Chondrocyte (in vitro differentiated cells): ENCODE measurements around the gene RPH3AL. TPM values are rescaled to one million over a fixed set of nuclear protein-coding genes. Genes with fewer than 3 reads are reported as not detected.
"Not testable (repeated sequence)": the region's sequence is repeated elsewhere in the genome, so short reads cannot be mapped to it uniquely, and the experiment has no call there.

Experiments used
- DNase-seq: peaks from one replicate; pipeline ENCODE4 v3.0.0; 2021; ENCODE audit warnings: mixed read lengths, low spot score
- H3K27ac Mint-ChIP-seq: one replicate; pipeline ENCODE4 v1.8.0; 2021; ENCODE audit warnings: mild to moderate bottlenecking, moderate library complexity, mixed read lengths; ENCODE audit not compliant: unreplicated experiment
- H3K27me3 Mint-ChIP-seq: 2 replicates; pipeline ENCODE4 v1.8.0; 2021; ENCODE audit warnings: low read depth, mixed read lengths
- H3K36me3 Mint-ChIP-seq: 2 replicates; pipeline ENCODE4 v1.8.0; 2021; ENCODE audit warnings: low read depth, mixed read lengths
- H3K4me1 Mint-ChIP-seq: 2 replicates; pipeline ENCODE4 v1.8.0; 2021; ENCODE audit warnings: low read depth, mild to moderate bottlenecking, mixed read lengths
- H3K4me3 Mint-ChIP-seq: one replicate; pipeline ENCODE4 v1.8.0; 2021; ENCODE audit warnings: mild to moderate bottlenecking, moderate library complexity, mixed read lengths; ENCODE audit not compliant: unreplicated experiment
- H3K9me3 Mint-ChIP-seq: 2 replicates; pipeline ENCODE4 v1.8.0; 2021; ENCODE audit warnings: low read depth, mixed read lengths
- CTCF ChIP-seq: fragments of 200-600 bp; sonication (generic); IDR thresholded peaks from 2 replicates; pipeline ENCODE4 v1.5.0; 2021; ENCODE audit warnings: antibody characterized with exemption, mild to moderate bottlenecking, moderate library complexity
- total RNA-seq: library from RNA; stranded (reverse); gene quantifications from 3 replicates; pipeline ENCODE4 v1.2.1, GENCODE V29; 2021

Gene RPH3AL
- total RNA-seq, 1 donor from 2014 or later: 4.1 TPM

- no peak overlapping the region for H3K27ac Mint-ChIP-seq
- peaks cover 5% of the 10 kb centered on the region for H3K9me3 Mint-ChIP-seq
- peak; percentile 83 for DNase-seq
- no peaks in the 10 kb centered on the region for H3K4me1 Mint-ChIP-seq
- no peaks in the 10 kb centered on the region for H3K27me3 Mint-ChIP-seq
- peaks cover 4% of the 10 kb centered on the region for H3K36me3 Mint-ChIP-seq
- no peak for TF ChIP-seq CTCF
- no peak overlapping the region for H3K4me3 Mint-ChIP-seq
Measured at GRCh38 chr17:273981-274832, 78.4 kb downstream of the RPH3AL start.

- H3K9me3 Mint-ChIP-seq, H3K27ac Mint-ChIP-seq: not testable (repeated sequence)
Measured at GRCh38 chr17:272856-273255, 79.8 kb downstream of the RPH3AL start.

GRCh38 chr17:271928-272623, 80.5 kb downstream of the RPH3AL start:
- not testable (repeated sequence) for H3K27ac Mint-ChIP-seq, H3K4me1 Mint-ChIP-seq, DNase-seq, H3K36me3 Mint-ChIP-seq, H3K9me3 Mint-ChIP-seq, H3K4me3 Mint-ChIP-seq, H3K27me3 Mint-ChIP-seq

More at GRCh38 chr17:272856-273255, 79.8 kb downstream of the RPH3AL start:
- DNase-seq: peak; percentile 99
- H3K4me3 Mint-ChIP-seq, H3K36me3 Mint-ChIP-seq, H3K4me1 Mint-ChIP-seq, H3K27me3 Mint-ChIP-seq: not testable (repeated sequence)

- no peak for TF ChIP-seq CTCF
- Mint-ChIP-seq H3K27me3 (peaks cover 9% of the 10 kb centered on the region), H3K4me3 (no peak overlapping the region), H3K9me3 (peaks cover 5% of the 10 kb centered on the region), H3K4me1 (peaks cover 4% of the 10 kb centered on the region), H3K36me3 (peaks cover 4% of the 10 kb centered on the region), H3K27ac (no peak overlapping the region)
- DNase-seq: peak; percentile 71
Measured at GRCh38 chr17:269616-270514, 82.7 kb downstream of the RPH3AL start.

GRCh38 chr17:266701-267667, 85.6 kb downstream of the RPH3AL start:
- H3K27ac Mint-ChIP-seq: no peak overlapping the region
- H3K4me1 Mint-ChIP-seq: peaks cover 4% of the 10 kb centered on the region
- H3K4me3 Mint-ChIP-seq: no peak overlapping the region
- peaks cover 9% of the 10 kb centered on the region for H3K9me3 Mint-ChIP-seq
- H3K27me3 Mint-ChIP-seq: peaks cover 9% of the 10 kb centered on the region
- no peak for TF ChIP-seq CTCF
- peaks cover 15% of the 10 kb centered on the region for H3K36me3 Mint-ChIP-seq
- DNase-seq: peak; percentile 68
